AG10803 (cell line): ENCODE measurements around the gene SMPD1.
"Not testable (repeated sequence)": the region's sequence is repeated elsewhere in the genome, so short reads cannot be mapped to it uniquely, and the experiment has no call there.

Experiments used
- DNase-seq: peaks from one replicate; pipeline ENCODE4 v3.0.0; 2010; ENCODE audit warnings: low read depth
- H3K4me3 ChIP-seq: 2 replicates; pipeline ENCODE4 v1.5.1; 2011; ENCODE audit warnings: mild to moderate bottlenecking, low read length, control low read depth
- TF ChIP-seq, protein P1 (sequence below): conservative IDR thresholded peaks from 2 replicates; pipeline ENCODE4 v1.5.1; 2011; ENCODE audit warnings: mild to moderate bottlenecking, low read length, control low read depth, inconsistent platforms

The SMPD1 gene

DNA sequence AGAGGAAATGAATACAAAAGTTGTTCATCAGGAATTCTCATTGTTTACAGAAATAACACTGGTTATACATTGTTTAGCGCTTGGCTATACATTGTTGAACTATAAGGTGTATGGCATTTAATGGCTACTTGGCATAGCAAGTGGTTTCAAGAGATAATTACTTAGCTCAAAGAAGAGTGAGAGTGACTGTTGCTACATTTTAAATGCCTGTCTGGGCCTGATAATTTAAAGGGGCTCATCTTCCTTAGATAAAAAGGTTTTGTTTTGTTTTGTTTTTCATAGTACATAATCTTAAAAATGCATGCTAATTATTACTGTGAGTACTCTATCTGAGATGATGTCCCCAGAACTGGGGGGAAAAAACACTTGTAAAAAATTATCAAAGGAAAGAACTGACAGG is 1.5 kb upstream of the SMPD1 start:
- no peak overlapping the region for H3K4me3 ChIP-seq
- TF ChIP-seq, protein P1, sequence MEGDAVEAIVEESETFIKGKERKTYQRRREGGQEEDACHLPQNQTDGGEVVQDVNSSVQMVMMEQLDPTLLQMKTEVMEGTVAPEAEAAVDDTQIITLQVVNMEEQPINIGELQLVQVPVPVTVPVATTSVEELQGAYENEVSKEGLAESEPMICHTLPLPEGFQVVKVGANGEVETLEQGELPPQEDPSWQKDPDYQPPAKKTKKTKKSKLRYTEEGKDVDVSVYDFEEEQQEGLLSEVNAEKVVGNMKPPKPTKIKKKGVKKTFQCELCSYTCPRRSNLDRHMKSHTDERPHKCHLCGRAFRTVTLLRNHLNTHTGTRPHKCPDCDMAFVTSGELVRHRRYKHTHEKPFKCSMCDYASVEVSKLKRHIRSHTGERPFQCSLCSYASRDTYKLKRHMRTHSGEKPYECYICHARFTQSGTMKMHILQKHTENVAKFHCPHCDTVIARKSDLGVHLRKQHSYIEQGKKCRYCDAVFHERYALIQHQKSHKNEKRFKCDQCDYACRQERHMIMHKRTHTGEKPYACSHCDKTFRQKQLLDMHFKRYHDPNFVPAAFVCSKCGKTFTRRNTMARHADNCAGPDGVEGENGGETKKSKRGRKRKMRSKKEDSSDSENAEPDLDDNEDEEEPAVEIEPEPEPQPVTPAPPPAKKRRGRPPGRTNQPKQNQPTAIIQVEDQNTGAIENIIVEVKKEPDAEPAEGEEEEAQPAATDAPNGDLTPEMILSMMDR, result no peak
- no peak for DNase-seq

DNA sequence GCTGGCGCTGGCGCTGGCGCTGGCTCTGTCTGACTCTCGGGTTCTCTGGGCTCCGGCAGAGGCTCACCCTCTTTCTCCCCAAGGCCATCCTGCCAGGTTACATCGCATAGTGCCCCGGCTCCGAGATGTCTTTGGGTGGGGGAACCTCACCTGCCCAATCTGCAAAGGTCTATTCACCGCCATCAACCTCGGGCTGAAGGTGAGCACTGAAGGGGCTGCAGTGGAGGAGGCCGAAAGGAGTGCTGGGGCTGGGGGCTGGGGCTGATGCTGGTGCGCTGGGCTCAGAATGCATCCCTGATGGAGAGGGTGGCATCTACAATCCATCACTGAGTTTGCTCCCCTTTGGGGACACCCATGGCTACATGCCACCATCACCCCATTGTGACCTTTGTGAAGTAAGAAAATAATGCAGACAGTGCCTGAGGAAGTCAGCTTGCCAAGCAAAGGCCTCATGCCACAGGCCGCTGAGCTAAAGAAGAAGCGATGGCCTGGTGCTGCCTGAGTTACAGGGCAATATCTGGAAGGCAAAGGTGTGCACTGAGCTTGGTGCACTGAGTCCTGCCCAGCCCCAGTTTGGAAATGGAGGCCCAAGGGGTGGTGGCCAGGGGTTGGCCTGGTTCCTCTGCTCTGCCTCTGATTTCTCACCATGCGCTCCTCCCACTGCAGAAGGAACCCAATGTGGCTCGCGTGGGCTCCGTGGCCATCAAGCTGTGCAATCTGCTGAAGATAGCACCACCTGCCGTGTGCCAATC is 620 bp downstream of the SMPD1 start:
- peak overlapping the region; percentile 82 for H3K4me3 ChIP-seq
- no peak for DNase-seq
- TF ChIP-seq, protein P1, result no peak

DNA sequence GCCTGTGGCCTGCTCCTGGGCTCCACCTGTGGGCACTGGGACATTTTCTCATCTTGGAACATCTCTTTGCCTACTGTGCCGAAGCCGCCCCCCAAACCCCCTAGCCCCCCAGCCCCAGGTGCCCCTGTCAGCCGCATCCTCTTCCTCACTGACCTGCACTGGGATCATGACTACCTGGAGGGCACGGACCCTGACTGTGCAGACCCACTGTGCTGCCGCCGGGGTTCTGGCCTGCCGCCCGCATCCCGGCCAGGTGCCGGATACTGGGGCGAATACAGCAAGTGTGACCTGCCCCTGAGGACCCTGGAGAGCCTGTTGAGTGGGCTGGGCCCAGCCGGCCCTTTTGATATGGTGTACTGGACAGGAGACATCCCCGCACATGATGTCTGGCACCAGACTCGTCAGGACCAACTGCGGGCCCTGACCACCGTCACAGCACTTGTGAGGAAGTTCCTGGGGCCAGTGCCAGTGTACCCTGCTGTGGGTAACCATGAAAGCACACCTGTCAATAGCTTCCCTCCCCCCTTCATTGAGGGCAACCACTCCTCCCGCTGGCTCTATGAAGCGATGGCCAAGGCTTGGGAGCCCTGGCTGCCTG is 1.4 kb downstream of the SMPD1 start:
- TF ChIP-seq, protein P1, result no peak
- peak overlapping the region; percentile 82 for H3K4me3 ChIP-seq
- no peak for DNase-seq

DNA sequence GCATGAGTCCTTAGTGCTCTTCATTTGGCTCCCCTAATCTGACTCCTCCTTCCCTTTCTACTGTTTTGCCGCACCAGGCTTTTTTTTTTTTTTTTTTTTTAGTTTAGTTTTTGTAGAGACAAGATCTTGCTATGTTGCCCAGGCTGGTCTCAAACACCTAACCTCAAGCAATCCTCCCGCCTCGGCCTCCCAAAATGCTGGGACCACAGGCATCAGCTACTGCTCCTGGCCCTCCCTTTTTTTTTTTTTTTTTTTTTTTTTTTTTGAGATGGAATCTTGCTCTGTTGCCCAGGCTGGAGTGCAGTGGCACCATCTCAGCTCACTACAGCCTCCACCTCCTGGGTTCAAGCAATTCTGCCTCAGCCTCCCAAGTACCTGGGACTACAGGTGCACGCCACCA is 2.0 kb downstream of the SMPD1 start:
- not testable (repeated sequence) for H3K4me3 ChIP-seq, DNase-seq

DNA sequence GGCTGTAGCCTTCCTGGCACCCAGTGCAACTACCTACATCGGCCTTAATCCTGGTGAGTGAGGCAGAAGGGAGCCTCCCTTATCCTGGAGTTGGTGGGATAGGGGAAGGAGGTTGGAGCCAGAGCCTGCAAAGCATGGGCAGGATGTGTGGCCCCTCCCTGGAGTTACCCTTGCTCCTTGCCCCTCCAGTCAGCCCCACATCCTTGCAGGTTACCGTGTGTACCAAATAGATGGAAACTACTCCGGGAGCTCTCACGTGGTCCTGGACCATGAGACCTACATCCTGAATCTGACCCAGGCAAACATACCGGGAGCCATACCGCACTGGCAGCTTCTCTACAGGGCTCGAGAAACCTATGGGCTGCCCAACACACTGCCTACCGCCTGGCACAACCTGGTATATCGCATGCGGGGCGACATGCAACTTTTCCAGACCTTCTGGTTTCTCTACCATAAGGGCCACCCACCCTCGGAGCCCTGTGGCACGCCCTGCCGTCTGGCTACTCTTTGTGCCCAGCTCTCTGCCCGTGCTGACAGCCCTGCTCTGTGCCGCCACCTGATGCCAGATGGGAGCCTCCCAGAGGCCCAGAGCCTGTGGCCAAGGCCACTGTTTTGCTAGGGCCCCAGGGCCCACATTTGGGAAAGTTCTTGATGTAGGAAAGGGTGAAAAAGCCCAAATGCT is 3.9 kb downstream of the SMPD1 start:
- TF ChIP-seq, protein P1, result no peak
- no peak for DNase-seq
- no peak overlapping the region for H3K4me3 ChIP-seq

DNA sequence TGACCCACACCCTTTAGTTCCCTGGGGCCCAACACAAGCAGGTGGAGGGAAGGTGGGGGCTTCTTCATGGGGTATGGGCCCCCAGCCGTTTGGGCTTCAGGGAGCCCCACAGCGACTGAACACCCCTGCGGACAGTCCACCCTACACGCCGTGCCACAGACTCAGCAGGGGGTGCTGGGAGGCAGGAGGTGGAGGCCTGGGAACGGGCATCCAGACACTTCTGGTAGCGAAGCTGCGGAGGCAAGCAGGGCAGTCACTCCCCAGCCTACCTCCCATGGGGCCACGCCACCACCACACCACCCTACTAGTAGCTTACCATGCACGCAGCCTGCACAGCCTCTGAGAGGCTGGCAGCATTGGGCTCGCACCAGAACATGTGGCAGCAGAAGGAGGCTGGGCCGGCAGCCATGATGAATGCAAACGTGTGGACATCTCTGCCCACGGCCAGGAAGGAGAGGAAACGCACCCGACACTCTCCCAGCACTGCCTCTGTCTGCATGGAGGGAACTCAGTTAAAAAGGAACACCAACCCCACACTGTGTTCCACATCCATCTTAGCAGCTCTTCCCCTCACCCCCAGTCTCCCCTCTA is 5.3 kb downstream of the SMPD1 start:
- H3K4me3 ChIP-seq, result no peak overlapping the region
- TF ChIP-seq, protein P1, result no peak
- DNase-seq, result no peak

DNA sequence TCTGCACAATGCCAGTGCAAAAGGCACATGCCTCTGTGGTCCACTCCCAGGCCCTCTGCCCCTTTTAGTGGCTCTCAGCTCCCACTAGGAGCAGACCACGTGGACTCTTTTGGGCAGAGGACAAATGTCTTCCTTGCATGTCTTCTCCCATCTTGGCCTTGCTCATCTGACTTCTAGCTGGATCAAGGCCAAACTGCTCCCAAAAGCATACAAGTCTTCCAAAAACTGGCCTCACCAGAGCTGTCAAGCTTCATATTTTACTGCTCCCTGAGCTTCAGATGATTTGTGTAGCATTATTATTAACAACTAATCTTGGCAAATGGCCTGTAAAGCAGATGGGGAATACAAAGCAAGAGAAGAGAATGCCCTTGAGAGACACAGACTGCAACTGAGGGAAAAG is 6.9 kb downstream of the SMPD1 start:
- TF ChIP-seq, protein P1, result no peak
- H3K4me3 ChIP-seq, result no peak overlapping the region
- peak; percentile 49 for DNase-seq
